Left ventricle myocardium superior (tissue), 1 donor: ENCODE measurements around the gene MAPKAPK2. TPM values are rescaled to one million over a fixed set of nuclear protein-coding genes. Genes with fewer than 3 reads are reported as not detected.

Experiments used
- ATAC-seq: fragments of 200-7000 bp; cut with Tn5 transposase; one replicate; pipeline ENCODE4 v1.9.1; 2020; ENCODE audit warnings: mild to moderate bottlenecking, moderate library complexity
- DNase-seq: peaks from one replicate; pipeline ENCODE4 v3.0.0-alpha.2; 2020
- intact Hi-C: fragments of 100-400 bp; cut with micrococcal nuclease; formaldehyde crosslinking; loops from one replicate; pipeline ENCODE4 v1.11.0; 2022
- total RNA-seq: library from RNA; stranded (reverse); fragmentation: NEBNext Ultra II Directional; extraction: Animal tissue kit (Norgen Biotek cat#: 25700); gene quantifications from one replicate; pipeline ENCODE4 v1.2.1, GENCODE V29; 2021
- donor health status: DM: no; HTN: yes; CAD: no; lungs with severe emphysema.

The MAPKAPK2 gene
- total RNA-seq, 1 donor from 2014 or later = 228 TPM

GRCh38 chr1:206782448-206782847, 97.7 kb downstream of the MAPKAPK2 start:
- intact Hi-C loops = no loop called here
- no peak for DNase-seq
- ATAC-seq = no peak

- intact Hi-C loops = no loop called here
These were observed 98.8 kb downstream of the MAPKAPK2 start for GRCh38 chr1:206783506-206783905.

More at GRCh38 chr1:206783506-206783905, 98.8 kb downstream of the MAPKAPK2 start:
- no peak for DNase-seq
- no peak for ATAC-seq

Other genes starting within 250 kb of the MAPKAPK2 start
- gene IKBKE, start 214.4 kb upstream of the MAPKAPK2 start, total RNA-seq = 0.64 TPM
- gene RASSF5, start 177.4 kb upstream of the MAPKAPK2 start, total RNA-seq = 4.2 TPM
- 26.4 TPM for gene EIF2D, start 72.4 kb upstream of the MAPKAPK2 start, total RNA-seq
- gene DYRK3, start 49.4 kb upstream of the MAPKAPK2 start, total RNA-seq = 22.2 TPM
- gene IL19, start 85.9 kb downstream of the MAPKAPK2 start, total RNA-seq = not detected
- 0.37 TPM for gene IL10, start 87.6 kb downstream of the MAPKAPK2 start, total RNA-seq
- not detected for gene IL20, start 180.7 kb downstream of the MAPKAPK2 start, total RNA-seq
- gene IL24, start 212.5 kb downstream of the MAPKAPK2 start, total RNA-seq = not detected
- 6.2 TPM for gene FCMR, start 237.0 kb downstream of the MAPKAPK2 start, total RNA-seq